A549 (cell line): ENCODE results near the gene FAM171A1.

ENCODE experiments used
- TF ChIP-seq, protein P1 (sequence below): fragments of >200 bp; sonication (Bioruptor Twin); formaldehyde crosslinking; IDR thresholded peaks from 3 replicates; pipeline ENCODE4 v1.6.1; 2016
- TF ChIP-seq, protein P2 (sequence below): fragments of >200 bp; sonication (Bioruptor Twin); formaldehyde crosslinking; IDR thresholded peaks from 3 replicates; pipeline ENCODE4 v1.5.1; 2016
- TF ChIP-seq, protein P3 (sequence below): IDR thresholded peaks from 2 replicates; pipeline ENCODE4 v1.6.1; 2012

DNA sequence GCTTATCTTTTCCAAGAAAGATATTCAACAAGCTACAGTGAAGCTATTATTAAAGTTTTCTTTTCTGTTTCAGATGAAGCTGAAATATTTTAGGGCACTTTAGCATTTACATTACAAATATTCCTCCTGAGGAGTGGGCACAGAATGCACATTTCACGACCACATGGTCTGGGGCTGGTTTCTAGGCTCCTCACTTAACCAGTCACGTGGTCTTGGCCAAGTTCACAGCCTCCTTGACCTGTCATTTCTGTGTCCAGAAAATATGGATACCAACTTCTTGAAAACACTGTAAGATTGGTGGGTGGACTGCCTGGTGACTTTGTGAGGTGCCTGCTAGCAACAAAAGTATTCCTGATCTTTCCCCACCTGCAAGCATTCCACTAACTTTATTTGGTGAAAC lies 70.9 kb downstream of the FAM171A1 start:
- TF ChIP-seq, protein P1, sequence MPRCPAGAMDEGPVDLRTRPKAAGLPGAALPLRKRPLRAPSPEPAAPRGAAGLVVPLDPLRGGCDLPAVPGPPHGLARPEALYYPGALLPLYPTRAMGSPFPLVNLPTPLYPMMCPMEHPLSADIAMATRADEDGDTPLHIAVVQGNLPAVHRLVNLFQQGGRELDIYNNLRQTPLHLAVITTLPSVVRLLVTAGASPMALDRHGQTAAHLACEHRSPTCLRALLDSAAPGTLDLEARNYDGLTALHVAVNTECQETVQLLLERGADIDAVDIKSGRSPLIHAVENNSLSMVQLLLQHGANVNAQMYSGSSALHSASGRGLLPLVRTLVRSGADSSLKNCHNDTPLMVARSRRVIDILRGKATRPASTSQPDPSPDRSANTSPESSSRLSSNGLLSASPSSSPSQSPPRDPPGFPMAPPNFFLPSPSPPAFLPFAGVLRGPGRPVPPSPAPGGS, result no peak
- TF ChIP-seq, protein P2, sequence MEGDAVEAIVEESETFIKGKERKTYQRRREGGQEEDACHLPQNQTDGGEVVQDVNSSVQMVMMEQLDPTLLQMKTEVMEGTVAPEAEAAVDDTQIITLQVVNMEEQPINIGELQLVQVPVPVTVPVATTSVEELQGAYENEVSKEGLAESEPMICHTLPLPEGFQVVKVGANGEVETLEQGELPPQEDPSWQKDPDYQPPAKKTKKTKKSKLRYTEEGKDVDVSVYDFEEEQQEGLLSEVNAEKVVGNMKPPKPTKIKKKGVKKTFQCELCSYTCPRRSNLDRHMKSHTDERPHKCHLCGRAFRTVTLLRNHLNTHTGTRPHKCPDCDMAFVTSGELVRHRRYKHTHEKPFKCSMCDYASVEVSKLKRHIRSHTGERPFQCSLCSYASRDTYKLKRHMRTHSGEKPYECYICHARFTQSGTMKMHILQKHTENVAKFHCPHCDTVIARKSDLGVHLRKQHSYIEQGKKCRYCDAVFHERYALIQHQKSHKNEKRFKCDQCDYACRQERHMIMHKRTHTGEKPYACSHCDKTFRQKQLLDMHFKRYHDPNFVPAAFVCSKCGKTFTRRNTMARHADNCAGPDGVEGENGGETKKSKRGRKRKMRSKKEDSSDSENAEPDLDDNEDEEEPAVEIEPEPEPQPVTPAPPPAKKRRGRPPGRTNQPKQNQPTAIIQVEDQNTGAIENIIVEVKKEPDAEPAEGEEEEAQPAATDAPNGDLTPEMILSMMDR, result no peak
- TF ChIP-seq, protein P3, sequence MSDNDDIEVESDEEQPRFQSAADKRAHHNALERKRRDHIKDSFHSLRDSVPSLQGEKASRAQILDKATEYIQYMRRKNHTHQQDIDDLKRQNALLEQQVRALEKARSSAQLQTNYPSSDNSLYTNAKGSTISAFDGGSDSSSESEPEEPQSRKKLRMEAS, result no peak
